HepG2 (cell line): ENCODE data around the gene SRRM2.

Source experiments
- ATRX ChIP-seq: sonication (generic); formaldehyde crosslinking; IDR thresholded peaks from 2 replicates; pipeline ENCODE4 v1.4.0; 2020; ENCODE audit warnings: missing genetic modification reagents, borderline replicate concordance
- GFI1 ChIP-seq: sonication (generic); formaldehyde crosslinking; IDR thresholded peaks from 2 replicates; pipeline ENCODE4 v1.5.0; 2020; ENCODE audit warnings: missing genetic modification reagents, mild to moderate bottlenecking, borderline replicate concordance

GRCh38 chr16:2766430-2767139, 14.1 kb downstream of the SRRM2 start:
- TF ChIP-seq ATRX (CRISPR knock-in tag) (no peak), GFI1 (CRISPR knock-in tag) (no peak)
